K562 (cell line): ENCODE measurements around the gene MVB12B. TPM values are rescaled to one million over a fixed set of nuclear protein-coding genes. Genes with fewer than 3 reads are reported as not detected.

Experiments
- ATAC-seq: fragments of 200-7000 bp; cut with Tn5 transposase; 3 replicates; pipeline ENCODE4 v1.9.1; 2020; ENCODE audit warnings: moderate library complexity
- BruUV-seq: library from RNA; stranded (reverse); fragments of 400-500 nt; replicated peaks from 2 replicates; lab custom pipeline; 2021; lab: Mats Ljungman, UMichigan
- CTCF ChIA-PET: fragments of 300-600 bp; formaldehyde crosslinking; extraction: SDS; loops from one replicate; lab custom pipeline; 2021; ENCODE audit warnings: low intra/inter-chr PET ratio; lab: Yijun Ruan, JAX
- POLR2A ChIA-PET: fragments of 300-600, 350-650 bp; sonication (Branson Sonifier 250); formaldehyde crosslinking; extraction: SDS; loops from one replicate; lab custom pipeline; 2021; ENCODE audit warnings: antibody characterized with exemption, inconsistent platforms; lab: Yijun Ruan, JAX
- DNase-seq, 4 experiments: peaks; one replicate each; pipeline versions ENCODE4 v3.0.0 to v3.0.0-alpha.2; 2011 to 2018; ENCODE audit warnings: low spot score in 3 of 4, mixed read lengths in 3 of 4; ENCODE audit errors: extremely low read depth in 1 of 4
- FAIRE-seq: peaks from 2 replicates; lab custom pipeline; 2011; peaks lifted over from hg19 to GRCh38; lab: Jason Lieb, UNC
- H2AFZ ChIP-seq: 2 replicates; pipeline ENCODE4 v1.6.0; 2011; ENCODE audit warnings: low read depth, low read length, control low read depth, inconsistent platforms
- H3K27ac ChIP-seq: fragments of 200-600 bp; 3 replicates; pipeline ENCODE4 v1.8.0; 2011; ENCODE audit warnings: low read depth, mild to moderate bottlenecking, control low read depth, inconsistent platforms, low read length, moderate library complexity, mixed read lengths; ENCODE audit errors: extremely low read depth
- H3K27me3 ChIP-seq, 2 experiments: fragments of 300-600 bp in 1 of 2; 2 replicates in 1 of 2; 3 replicates in 1 of 2; pipeline versions ENCODE4 v1.6.0 to v1.8.0; 2011; ENCODE audit warnings: inconsistent platforms in 2 of 2, low read length in 2 of 2, mild to moderate bottlenecking in 1 of 2, mixed read lengths in 1 of 2, moderate library complexity in 1 of 2; ENCODE audit not compliant: control insufficient read depth in 2 of 2, insufficient read depth in 2 of 2
- H3K36me3 ChIP-seq: fragments of 300-600 bp; 3 replicates; pipeline ENCODE4 v1.8.0; 2011; ENCODE audit warnings: mild to moderate bottlenecking, low read length, inconsistent platforms; ENCODE audit not compliant: control insufficient read depth, insufficient read depth
- H3K4me1 ChIP-seq, 2 experiments: fragments of 200-600 bp in 1 of 2; replicated peaks in 1 of 2; 2 replicates in 1 of 2; 3 replicates in 1 of 2; pipeline versions ENCODE4 v1.5.1 to v1.8.0; 2011; ENCODE audit warnings: inconsistent platforms in 2 of 2, low read length in 2 of 2, mild to moderate bottlenecking in 1 of 2, mixed read lengths in 1 of 2, moderate library complexity in 1 of 2; ENCODE audit not compliant: control insufficient read depth in 2 of 2, insufficient read depth in 2 of 2
- H3K4me2 ChIP-seq: 2 replicates; pipeline ENCODE4 v1.6.1; 2011; ENCODE audit warnings: low read length, control low read depth, inconsistent platforms, mixed read lengths; ENCODE audit not compliant: insufficient read depth
- H3K4me3 ChIP-seq: fragments of 200-600 bp; sonication (generic), shearing (Covaris generic); 2 replicates; pipeline ENCODE4 v1.5.1; 2016; ENCODE audit warnings: control low read depth, inconsistent platforms
- H3K79me2 ChIP-seq: fragments of 200-600 bp; 3 replicates; pipeline ENCODE4 v1.8.0; 2011; ENCODE audit warnings: low read length, inconsistent platforms; ENCODE audit not compliant: control insufficient read depth, insufficient read depth
- H3K9ac ChIP-seq, 2 experiments: 2 replicates each; pipeline versions ENCODE4 v1.6.0 to v1.6.1; 2011; ENCODE audit warnings: low read depth in 2 of 2, low read length in 2 of 2, control low read depth in 1 of 2, inconsistent platforms in 1 of 2, mild to moderate bottlenecking in 1 of 2, mixed read lengths in 1 of 2; ENCODE audit not compliant: insufficient read depth in 1 of 2
- H3K9me1 ChIP-seq: one replicate; pipeline ENCODE4 v1.6.0; 2011; ENCODE audit warnings: inconsistent platforms, mild to moderate bottlenecking, low read length, moderate library complexity; ENCODE audit not compliant: control insufficient read depth, insufficient read depth
- H3K9me3 ChIP-seq: replicated peaks from 2 replicates; pipeline ENCODE4 v1.5.1; 2011; ENCODE audit warnings: low read depth, low read length, inconsistent platforms; ENCODE audit not compliant: control insufficient read depth, insufficient read depth
- H4K20me1 ChIP-seq: replicated peaks from 2 replicates; pipeline ENCODE4 v1.6.1; 2011; ENCODE audit warnings: low read length, inconsistent platforms, mixed read lengths; ENCODE audit not compliant: control insufficient read depth, insufficient read depth
- ELF2 ChIP-seq: fragments of 250-450 bp; sonication (Bioruptor Pico); IDR thresholded peaks from 2 replicates; pipeline ENCODE4 v1.5.0; 2021; ENCODE audit warnings: mild to moderate bottlenecking
- ELK3 ChIP-seq: fragments of 450-650 bp; formaldehyde crosslinking; IDR thresholded peaks from 2 replicates; pipeline ENCODE4 v1.4.0; 2020; ENCODE audit warnings: mild to moderate bottlenecking
- GABPA ChIP-seq: fragments of 200-800 bp; sonication (Bioruptor generic); conservative IDR thresholded peaks from 2 replicates; pipeline ENCODE4 v1.6.1; 2016; ENCODE audit warnings: low read depth, missing genetic modification characterization, missing compliant biosample characterization
- MITF ChIP-seq: IDR thresholded peaks from 2 replicates; pipeline ENCODE4 v1.6.1; 2014; ENCODE audit warnings: antibody characterized with exemption
- NR2C2 ChIP-seq, 2 experiments: fragments of 200-800 bp in 1 of 2; sonication (Bioruptor generic) in 1 of 2; sonication (generic) in 1 of 2; formaldehyde crosslinking in 1 of 2; IDR thresholded peaks; 2 replicates each; pipeline versions ENCODE4 v1.6.1 to v1.8.0; 2016 to 2022; ENCODE audit warnings: mild to moderate bottlenecking in 1 of 2, missing compliant biosample characterization in 1 of 2, missing genetic modification characterization in 1 of 2, missing genetic modification reagents in 1 of 2
- PTRF ChIP-seq: fragments of 450-650 bp; IDR thresholded peaks from 2 replicates; pipeline ENCODE4 v1.6.1; 2016; ENCODE audit warnings: mild to moderate bottlenecking, missing genetic modification characterization, missing compliant biosample characterization
- TAF9B ChIP-seq: fragments of 450-650 bp; IDR thresholded peaks from 2 replicates; pipeline ENCODE4 v1.6.1; 2018; ENCODE audit warnings: mild to moderate bottlenecking; ENCODE audit not compliant: partially characterized antibody
- WGBS: fragments of 100-300 bp; shearing (Covaris generic); methylation state at CpG from one replicate; pipeline ENCODE4 v1.1.6; 2016; ENCODE audit warnings: low coverage, mixed read lengths; ENCODE audit not compliant: insufficient coverage; ENCODE audit errors: missing lambda C conversion rate; 5-methylcytosine and 5-hydroxymethylcytosine counted together
- in situ Hi-C: fragments of 300-500 bp; cut with MboI; formaldehyde crosslinking; loops from 4 replicates; pipeline ENCODE4 v1.15.0; 2018; ENCODE audit warnings: inconsistent platforms, mixed read lengths
- intact Hi-C: fragments of 100-400 bp; cut with micrococcal nuclease; formaldehyde crosslinking; loops from 2 replicates; pipeline ENCODE4 v1.14.2; 2022
- polyA plus RNA-seq, 8 experiments: library from polyadenylated mRNA; depleted of rRNA in 4 of 8; stranded (reverse) in 5 of 8; unstranded in 3 of 8; fragments of >200 nt; fragmentation: Nextera tagmentation in 2 of 8; fragmentation: Illumina TruSeq in 1 of 8; extraction: Ambion mirVana in 2 of 8; extraction: Trizol in 1 of 8; gene quantifications; 2 replicates each; pipeline versions ENCODE4 v1.2.1 to v1.2.3, GENCODE V29; 2011 to 2014; ENCODE audit warnings: inconsistent platforms in 1 of 8, missing spikeins in 1 of 8
- total RNA-seq, 7 experiments: library from RNA; depleted of rRNA in 6 of 7; stranded (reverse); fragments of >200 nt in 6 of 7; fragmentation: Illumina TruSeq in 2 of 7; extraction: Trizol in 2 of 7; gene quantifications; 2 replicates each; pipeline versions ENCODE4 v1.2.1 to v1.2.3, GENCODE V29; 2011 to 2021; ENCODE audit warnings: low replicate concordance in 1 of 7

Gene MVB12B
- total and polyA plus RNA-seq, 9 of the 15 experiments (the other 6 are each of a cell fraction or from before 2014, with no cell fraction given): not detected

GRCh38 chr9:126331964-126332748, 5.5 kb downstream of the MVB12B start:
- WGBS: 2% methylated on average over 7 of the region's 8 CpGs
- no peak for TF ChIP-seq TAF9B
- DNase-seq (no peak), FAIRE-seq (no peak), ATAC-seq (no peak)
- peaks cover 0 to 3% of the 10 kb centered on the region in 2 experiments; a peak in 2 of 5 replicates for H3K4me1 ChIP-seq
- H3K27me3 ChIP-seq: peaks cover 25 to 48% of the 10 kb centered on the region in 2 experiments
- intact Hi-C loops (no loop called here), in situ Hi-C loops (no loop called here)
- H3K9ac ChIP-seq: no peak overlapping the region
- ChIA-PET CTCF (no interaction called here), POLR2A (interaction anchor here (0.6 to 0.7 kb wide), 2 partner anchors 10 to 815 kb away, joined by 3 read pairs; no protein-coding TSS in a partner anchor)
- no peak overlapping the region for H2AFZ ChIP-seq
- no peaks in the 10 kb centered on the region for H3K9me3 ChIP-seq
- no peaks in the 10 kb centered on the region for H3K79me2 ChIP-seq
- no peaks in the 10 kb centered on the region for H3K9me1 ChIP-seq
- no peaks in the 10 kb centered on the region; the same call in 1 of the 2 replicates for H4K20me1 ChIP-seq
- no peak overlapping the region for H3K27ac ChIP-seq
- no peaks in the 10 kb centered on the region for H3K36me3 ChIP-seq
- no TSS peak for BruUV-seq
- H3K4me3 ChIP-seq: no peak overlapping the region
- H3K4me2 ChIP-seq: no peak overlapping the region

- Histone ChIP-seq H3K79me2 (no peaks in the 10 kb centered on the region), H3K4me1 (peaks cover 0 to 5% of the 10 kb centered on the region in 2 experiments; a peak in 2 of 5 replicates), H3K9ac (no peak overlapping the region), H4K20me1 (no peaks in the 10 kb centered on the region; the same call in 1 of the 2 replicates), H3K27me3 (peaks cover 27 to 48% of the 10 kb centered on the region in 2 experiments; a peak in 4 of 5 replicates), H3K9me1 (no peaks in the 10 kb centered on the region), H3K4me3 (no peak overlapping the region), H3K27ac (no peak overlapping the region), H3K4me2 (no peak overlapping the region), H3K9me3 (no peaks in the 10 kb centered on the region), H3K36me3 (no peaks in the 10 kb centered on the region), H2AFZ (no peak overlapping the region)
- CTCF ChIA-PET: no interaction called here
- no peak for TF ChIP-seq MITF
- no peak for TF ChIP-seq PTRF (tag)
- no peak for TF ChIP-seq ELF2
- TF ChIP-seq GABPA (tag): no peak
- TF ChIP-seq ELK3: no peak
- TF ChIP-seq NR2C2 (CRISPR knock-in tag; IDR thresholded peaks at IDR 0.05): no peak
- no peak for TF ChIP-seq NR2C2 (tag; IDR thresholded peaks at IDR 0.05)
- no TSS peak for BruUV-seq
- POLR2A ChIA-PET: no interaction called here
- under 1% methylated on average over 8 of the region's 8 CpGs for WGBS
- DNase-seq: no peak
- ATAC-seq: no peak
- in situ Hi-C loops (no loop called here), intact Hi-C loops (no loop called here)
- no peak for FAIRE-seq
Observed at GRCh38 chr9:126334721-126335621, 8.3 kb downstream of the MVB12B start.
